ENCODE data around the gene MYCBP. TPM values are rescaled to one million over a fixed set of nuclear protein-coding genes. Genes with fewer than 3 reads are reported as not detected.

MYCBP gene
- total RNA-seq, 2 donors from 2014 or later = 12.2 to 14.0 TPM

- TF ChIP-seq CTCF (IDR thresholded peaks at IDR 0.05) (no peak), POLR2A (IDR thresholded peaks at IDR 0.05) (no peak)
- ATAC-seq (no peak), DNase-seq (no peak)
- Histone ChIP-seq H3K27ac (no peak overlapping the region), H3K4me1 (peaks cover 12% of the 10 kb centered on the region), H3K9me3 (no peaks in the 10 kb centered on the region), H3K36me3 (replicated peaks in 1 of 2; ENCODE audit: insufficient read depth in 1 of 2, low read depth in 2 of 2) (no peaks in the 10 kb centered on the region), H3K4me3 (no peak overlapping the region), H3K27me3 (peaks cover 0 to 24% of the 10 kb centered on the region in 2 donors)
- 33% methylated on average over 1 of the region's 1 CpG for WGBS, 2 donors
- intact Hi-C loops (cut with DNase I) = no loop called here
Measured at GRCh38 chr1:38820860-38821259, 52.3 kb downstream of the MYCBP start.

- Histone ChIP-seq H3K4me3 (no peak overlapping the region), H3K27ac (no peak overlapping the region), H3K4me1 (peaks cover 12% of the 10 kb centered on the region), H3K9me3 (peaks cover 0 to 1% (median 0%) of the 10 kb centered on the region in 3 donors), H3K36me3 (replicated peaks in 1 of 2; ENCODE audit: insufficient read depth in 1 of 2, low read depth in 2 of 2) (no peaks in the 10 kb centered on the region), H3K27me3 (peaks cover 0 to 24% of the 10 kb centered on the region in 2 donors)
- intact Hi-C loops (cut with DNase I) = no loop called here
- TF ChIP-seq POLR2A (IDR thresholded peaks at IDR 0.05) (no peak), CTCF (IDR thresholded peaks at IDR 0.05) (no peak)
- DNase-seq = no peak
- 58 to 75% methylated on average over 2 of the region's 2 CpGs for WGBS, 2 donors
- no peak for ATAC-seq
Measured at GRCh38 chr1:38819516-38819915, 53.6 kb downstream of the MYCBP start.

- TF ChIP-seq CTCF (IDR thresholded peaks at IDR 0.05) (no peak), POLR2A (IDR thresholded peaks at IDR 0.05) (no peak)
- DNase-seq (no peak), ATAC-seq (no peak)
- H3K27ac ChIP-seq = no peak overlapping the region
- H3K36me3 ChIP-seq (replicated peaks in 1 of 2; ENCODE audit: insufficient read depth in 1 of 2, low read depth in 2 of 2) = no peaks in the 10 kb centered on the region
- H3K4me3 ChIP-seq = no peak overlapping the region
- peaks cover 0 to 6% (median 0%) of the 10 kb centered on the region in 3 donors for H3K9me3 ChIP-seq
- peaks cover 0 to 24% of the 10 kb centered on the region in 2 donors for H3K27me3 ChIP-seq
- WGBS, 2 donors = 18 to 36% methylated on average over 10 of the region's 10 CpGs
- peaks cover 12% of the 10 kb centered on the region for H3K4me1 ChIP-seq
- intact Hi-C loops (cut with DNase I) = no loop called here
Measured at GRCh38 chr1:38819040-38819439, 54.1 kb downstream of the MYCBP start.

- peaks cover 12% of the 10 kb centered on the region for H3K4me1 ChIP-seq
- H3K27ac ChIP-seq = no peak overlapping the region
- TF ChIP-seq CTCF (IDR thresholded peaks at IDR 0.05) (peak in 6 of 7 experiments; percentile 29 to 77 (median 56)), POLR2A (IDR thresholded peaks at IDR 0.05) (no peak)
- peak in 2 of 4 donors; percentile 25 to 32 for DNase-seq
- WGBS, 2 donors = 2% methylated on average over 45 to 63 of the region's 70 CpGs
- H3K27me3 ChIP-seq = peaks cover 0 to 24% of the 10 kb centered on the region in 2 donors
- peaks cover 0 to 6% (median 0%) of the 10 kb centered on the region in 3 donors for H3K9me3 ChIP-seq
- no peak overlapping the region for H3K4me3 ChIP-seq
- intact Hi-C loops (cut with DNase I) = no loop called here
- no peak for ATAC-seq
- H3K36me3 ChIP-seq (replicated peaks in 1 of 2; ENCODE audit: insufficient read depth in 1 of 2, low read depth in 2 of 2) = no peaks in the 10 kb centered on the region
Measured at GRCh38 chr1:38818175-38818976, 54.8 kb downstream of the MYCBP start.

All from body of pancreas (tissue), 4 donors.